ENCODE results near the gene JMJD1C.

The JMJD1C gene

DNA sequence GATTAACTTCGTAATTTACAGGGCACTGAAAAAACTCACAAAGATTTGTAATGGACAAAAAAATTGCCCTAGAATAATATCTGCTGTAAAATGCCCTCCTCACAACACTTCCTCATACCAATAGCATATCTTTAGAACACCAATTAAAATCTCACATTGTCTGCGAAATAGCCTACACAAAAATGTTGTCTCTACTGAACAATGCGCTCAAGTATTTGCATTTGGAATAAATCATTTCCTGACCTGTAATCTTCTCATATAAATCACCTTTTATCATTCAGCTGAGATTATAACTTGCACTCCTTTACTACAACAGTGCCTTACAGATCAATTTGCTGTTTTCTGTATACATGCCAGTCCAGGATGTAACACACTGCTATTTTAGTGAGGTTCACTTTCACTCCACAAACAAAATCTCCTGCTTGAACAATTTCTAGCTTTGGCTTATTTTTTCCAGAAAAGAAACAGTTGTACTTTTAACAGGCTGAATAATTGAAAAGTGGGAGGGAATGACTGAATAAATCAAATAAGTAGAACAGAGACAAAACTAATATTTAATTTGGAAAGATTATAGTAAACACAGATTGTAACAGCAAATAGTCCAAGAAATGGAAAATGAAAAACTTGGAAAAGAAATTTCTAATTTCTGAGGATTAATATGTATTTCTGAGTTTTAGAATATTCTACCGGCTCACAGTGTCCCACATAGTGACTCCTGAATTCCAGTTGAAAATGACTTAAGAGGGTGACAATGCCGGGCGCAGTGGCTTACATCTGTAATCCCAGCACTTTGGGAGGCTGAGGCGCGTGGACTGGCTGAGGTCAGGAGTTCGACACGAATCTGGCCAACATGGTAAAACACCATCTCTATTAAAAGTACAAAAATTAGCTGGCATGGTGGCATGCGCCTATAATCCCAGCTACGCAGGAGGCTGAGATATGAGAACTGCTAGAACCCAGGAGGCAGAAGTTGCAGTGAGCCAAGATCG is 30.6 kb downstream of the JMJD1C start:
- DNase-seq: no peak

DNA sequence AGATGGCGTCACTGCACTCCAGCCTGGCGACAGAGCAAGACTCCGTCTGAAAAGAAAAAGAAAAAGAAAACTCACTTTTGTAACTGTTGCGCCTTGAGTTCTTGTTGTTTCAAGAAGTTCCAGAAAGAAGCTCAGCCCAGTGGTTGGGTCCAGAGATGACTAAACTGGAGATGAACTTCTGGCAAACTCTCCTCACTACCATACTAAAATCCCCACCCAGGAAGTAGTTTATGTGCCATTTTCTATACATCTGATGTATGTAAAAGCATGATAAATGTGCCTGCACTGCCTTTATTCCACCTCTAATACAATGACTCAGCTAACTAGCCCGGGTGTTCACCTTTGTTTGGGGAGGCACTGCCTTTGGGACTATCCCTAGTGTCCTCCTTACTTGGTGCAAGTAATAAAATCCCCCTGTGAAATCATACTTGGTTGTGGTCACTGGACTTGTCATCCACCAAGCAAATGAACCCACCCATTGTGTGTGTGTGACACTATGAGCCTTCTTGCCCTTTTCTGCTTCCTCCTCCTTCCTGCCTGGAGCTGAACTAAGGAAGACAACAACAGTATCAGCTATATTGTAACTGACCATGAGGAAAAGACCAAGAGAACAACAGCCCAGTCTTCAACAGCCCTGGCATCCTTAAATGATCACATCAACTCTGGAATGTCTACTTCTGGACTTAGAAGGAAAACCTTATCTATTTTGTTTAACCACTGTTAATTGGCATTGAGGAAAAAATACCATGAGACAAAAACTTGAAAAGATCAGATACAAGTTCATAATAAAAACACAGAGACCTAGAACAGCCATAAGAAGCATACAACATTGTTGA is 33.6 kb downstream of the JMJD1C start:
- DNase-seq: no peak

DNA sequence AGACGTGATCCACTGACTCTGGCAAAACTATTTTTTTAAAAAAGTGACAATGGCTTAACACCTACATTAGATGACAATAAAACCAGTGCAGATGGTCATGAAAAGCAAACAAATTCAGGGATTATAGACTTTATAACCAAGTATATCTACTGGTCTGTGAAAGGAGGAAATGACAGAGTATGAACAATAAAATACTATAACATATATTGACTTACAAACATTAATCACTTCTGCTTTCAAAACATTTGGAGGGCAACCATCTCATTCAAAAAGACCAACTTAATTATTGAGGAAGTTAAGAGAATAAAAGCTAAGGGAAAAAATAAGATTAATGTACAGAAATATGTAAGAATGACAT is 34.8 kb downstream of the JMJD1C start:
- DNase-seq: no peak

DNA sequence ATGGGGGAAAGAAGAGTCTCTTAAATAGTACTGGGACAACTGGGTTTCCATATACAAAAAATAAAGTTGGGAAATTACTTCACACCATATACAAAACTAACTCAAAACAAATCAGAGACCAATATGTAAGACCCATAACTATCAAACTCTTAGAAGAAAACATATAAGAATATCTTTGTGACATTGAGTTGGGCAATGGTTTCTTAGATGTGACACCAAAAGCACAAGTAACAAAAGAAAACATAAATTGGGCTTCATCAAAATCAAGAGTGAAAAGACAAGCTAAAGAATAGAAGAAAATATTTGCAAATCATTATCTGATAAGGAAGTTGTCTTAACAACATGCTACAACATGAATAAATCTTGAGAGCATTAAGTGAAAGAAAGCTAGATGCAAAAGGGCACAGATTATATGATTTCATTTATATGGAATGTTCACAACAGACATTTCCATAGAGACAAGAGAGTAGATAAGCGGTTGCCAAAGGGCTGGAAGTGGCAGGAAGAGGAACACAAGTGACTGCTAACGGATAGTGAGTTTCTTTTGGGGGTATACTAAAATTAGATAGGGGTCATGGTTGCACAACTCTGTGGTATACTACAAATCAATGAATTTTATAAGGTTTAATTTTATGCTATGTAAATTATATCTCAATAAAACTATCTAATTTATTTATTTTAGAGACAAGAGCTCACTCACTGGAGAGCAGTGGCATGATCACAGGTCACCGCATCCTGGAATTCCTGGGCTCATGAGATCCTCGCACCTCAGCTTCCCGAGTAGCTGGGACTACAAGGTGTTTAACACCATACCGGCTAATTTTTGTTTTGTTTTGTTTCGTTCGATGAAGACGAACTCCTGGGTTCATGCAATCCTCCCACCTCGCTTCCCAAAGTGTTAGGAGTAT is 35.4 kb downstream of the JMJD1C start:
- DNase-seq: no peak

DNA sequence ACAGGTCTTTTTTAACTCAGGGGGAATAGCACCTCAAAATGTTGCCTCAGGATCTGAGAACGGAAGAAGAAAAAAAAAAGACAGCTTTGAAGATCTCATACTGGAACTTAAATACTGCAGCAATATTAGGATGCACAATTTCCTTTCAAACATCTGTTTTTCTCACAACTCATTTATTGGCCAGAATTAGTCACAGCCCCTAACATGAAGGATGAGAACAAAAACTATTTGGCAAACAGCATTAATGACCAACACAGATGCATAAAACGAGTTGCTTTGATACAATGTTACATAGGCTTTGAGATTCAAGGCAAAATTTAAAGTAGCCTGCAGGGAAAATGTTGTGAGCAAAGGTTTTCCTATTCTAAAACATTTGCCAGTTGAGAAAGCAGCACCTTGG is 36.5 kb downstream of the JMJD1C start:
- no peak for DNase-seq

DNA sequence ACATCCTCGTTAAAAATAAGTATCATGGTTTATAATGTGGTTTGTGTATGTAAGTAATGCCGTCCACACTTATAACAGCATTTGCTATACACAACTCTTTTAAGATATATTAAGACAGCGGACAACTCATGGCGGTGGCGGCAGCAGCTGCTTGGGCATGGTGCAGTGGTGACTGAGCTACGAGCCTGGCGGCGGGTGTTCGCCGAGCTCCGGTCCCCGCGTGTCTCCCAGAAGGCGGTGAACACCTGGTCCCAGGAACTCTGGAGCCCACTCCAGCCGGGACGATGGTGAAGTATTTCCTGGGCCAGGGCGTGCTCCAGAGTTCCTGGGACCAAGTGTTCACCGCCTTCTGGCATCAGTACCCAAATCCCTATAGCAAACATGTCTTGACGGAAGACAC is 38.8 kb downstream of the JMJD1C start:
- no peak for DNase-seq

DNA sequence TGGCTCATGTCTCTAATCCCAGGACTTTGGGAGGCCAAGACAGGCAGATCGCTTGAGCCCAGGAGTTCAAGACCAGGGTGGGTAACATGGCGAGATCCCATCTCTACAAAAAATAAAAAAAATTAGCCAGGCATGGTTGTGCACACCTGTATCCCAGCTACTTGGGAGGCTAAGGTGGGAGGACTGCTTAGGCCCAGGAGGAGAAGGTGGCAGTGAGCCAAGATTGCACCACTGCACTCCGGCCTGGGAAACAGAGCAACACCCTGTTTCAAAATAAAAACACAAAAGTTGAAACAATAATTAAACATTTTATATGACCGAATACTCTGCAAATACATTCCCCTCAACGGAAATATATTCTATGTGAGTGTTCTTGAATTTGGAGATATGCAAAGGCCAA is 40.3 kb downstream of the JMJD1C start:
- DNase-seq: no peak

DNA sequence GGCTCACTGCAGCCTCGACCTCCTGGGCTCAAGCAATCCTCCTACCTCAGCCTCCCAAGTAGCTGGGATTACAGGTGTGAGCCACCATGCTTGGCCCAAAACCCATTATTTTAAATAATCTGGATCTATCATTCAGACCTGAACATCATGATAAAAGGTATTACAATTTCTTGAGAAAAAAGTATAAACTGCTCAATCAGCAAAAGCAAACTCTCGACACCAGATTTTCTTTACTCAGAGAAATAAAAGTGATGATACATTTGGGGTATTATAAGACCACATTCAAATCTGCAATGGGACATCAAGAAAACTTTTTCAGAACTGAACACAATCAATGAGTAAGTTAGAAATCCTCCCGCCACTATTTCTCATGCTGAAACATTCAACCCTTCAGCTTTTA is 41.2 kb downstream of the JMJD1C start:
- DNase-seq: no peak

DNA sequence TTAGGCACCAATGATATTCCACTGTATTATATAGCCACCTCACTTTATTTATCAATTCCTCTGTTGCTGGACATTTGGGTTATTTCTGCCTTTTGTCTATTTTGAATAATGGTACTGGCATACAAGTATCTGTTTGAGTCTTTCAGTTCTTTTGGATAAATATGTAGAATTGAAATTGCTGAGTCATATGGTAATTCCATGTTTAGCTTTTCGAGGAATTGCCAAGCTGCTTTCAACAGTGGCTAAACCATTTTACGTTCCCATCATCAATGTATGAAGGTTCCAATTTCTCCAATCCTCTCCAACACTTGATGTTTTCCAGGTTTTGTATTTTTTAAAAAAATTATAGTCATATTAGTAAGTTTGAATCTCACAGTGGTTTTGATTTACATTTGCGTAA is 42.3 kb downstream of the JMJD1C start:
- no peak for DNase-seq

DNA sequence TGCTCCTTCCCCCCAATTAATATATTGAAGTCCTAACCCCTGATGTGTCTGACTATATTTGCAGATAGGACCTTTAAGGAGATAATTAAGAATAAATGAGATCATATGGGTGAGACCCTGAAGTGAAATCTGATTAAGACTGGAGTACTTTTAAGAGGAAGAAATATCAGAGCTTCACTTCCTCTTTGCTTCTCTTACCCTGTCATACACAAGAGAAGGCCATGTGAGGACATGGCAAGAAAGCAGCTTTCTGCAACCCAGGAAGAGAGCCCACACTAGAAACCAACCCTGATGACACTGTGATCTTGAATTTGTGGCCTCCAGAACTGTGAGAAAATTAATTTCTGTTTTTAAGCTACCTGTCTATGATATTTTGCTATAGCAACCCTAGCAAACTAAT is 44.2 kb downstream of the JMJD1C start:
- no peak for DNase-seq

DNA sequence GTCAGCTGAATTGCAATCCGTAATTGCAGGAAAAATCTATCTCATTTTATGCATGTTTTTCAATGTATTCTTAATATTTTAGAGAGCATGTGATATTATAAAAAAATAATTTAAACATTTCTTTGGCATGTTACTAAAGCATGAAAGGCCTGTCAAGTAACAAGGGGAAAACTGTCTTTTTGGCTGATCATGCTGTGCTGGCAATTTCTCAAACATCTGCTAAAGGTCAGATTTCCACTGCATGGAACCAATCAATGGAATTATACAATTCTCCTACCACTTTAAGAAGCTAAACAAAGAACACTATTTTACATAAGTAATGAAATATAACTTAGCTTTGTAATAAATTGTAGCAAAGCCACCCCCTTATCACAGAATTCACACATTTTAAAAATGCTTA is 49.4 kb downstream of the JMJD1C start:
- no peak for DNase-seq

DNA sequence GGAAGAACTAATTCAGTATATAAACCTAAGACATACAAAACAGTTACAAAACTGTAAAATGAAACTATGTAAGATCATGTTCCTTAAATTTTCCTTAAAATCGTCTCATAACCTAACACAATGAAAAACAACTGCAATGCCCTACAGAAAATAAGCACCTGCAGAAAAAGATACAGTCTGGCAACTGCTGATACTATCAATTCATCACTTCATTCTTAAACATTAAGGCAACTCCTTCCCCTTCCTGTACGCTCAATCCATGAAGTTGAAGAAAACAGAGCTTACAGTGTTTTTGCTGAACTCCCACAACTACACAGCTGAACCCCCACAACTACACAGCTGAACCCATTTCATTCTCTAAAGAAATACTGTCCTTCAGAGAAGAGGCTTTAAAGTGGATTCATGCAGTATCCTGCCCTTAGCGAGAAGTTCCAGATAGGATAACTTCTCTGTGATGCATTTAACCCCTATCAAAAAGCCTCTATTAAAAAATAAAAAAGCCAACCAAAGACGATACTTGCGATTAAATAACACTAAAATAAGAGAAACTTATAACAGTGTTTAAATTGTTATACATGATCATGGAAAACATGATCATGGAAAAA is 50.0 kb downstream of the JMJD1C start:
- no peak for DNase-seq

DNA sequence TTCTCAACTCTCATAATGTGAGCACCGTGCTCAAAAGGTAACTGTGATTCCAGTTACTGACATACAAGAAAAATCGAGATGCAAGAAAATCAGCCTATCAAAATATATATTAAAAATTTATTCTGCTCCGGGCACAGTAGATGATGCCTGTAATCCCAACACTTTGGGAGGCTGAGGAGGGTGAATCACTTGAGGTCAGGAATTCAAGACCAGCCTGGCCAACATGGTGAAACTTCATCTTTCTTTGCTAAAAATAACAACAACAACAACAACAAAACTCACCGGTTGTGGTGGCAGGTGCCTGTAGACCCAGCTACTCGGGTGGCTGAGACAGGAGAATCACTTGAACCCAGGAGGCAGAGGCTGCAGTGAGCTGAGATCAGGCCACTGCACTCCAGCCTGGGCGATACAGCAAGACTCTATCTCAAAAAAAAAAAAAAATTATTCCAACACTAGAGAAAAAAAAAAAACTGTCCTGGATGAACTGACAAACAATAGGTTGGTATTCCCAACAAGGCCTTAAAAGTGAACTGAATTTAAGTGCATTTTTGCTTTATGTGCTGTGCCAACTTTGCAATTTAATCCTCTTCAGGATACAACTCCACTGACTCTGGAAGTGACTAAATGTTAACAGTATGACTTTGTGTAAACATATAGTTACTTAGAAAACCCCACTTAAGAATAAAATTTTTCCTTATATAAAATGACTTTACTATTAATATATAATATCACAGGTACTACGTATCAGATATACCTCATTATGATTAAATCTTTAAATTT is 51.1 kb downstream of the JMJD1C start:
- DNase-seq: no peak

DNA sequence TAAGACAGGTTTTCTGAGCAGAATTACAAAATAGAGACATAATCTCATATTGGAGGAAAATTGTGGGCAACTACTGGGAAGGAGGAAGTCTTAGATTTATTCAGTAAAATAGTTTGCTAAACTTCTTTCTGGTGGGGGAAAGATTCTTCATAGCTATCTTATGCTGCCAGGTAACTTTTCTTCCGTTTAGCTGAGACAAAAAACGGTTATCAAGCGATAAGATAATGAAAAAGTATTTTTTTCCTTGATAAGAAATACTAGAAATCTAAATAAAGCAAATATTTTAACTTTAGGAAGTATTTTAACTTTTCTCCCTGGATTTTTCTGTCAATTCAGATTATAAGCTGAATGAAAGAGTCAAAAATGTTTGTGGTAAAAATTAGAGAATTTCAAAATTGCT is 52.3 kb downstream of the JMJD1C start:
- DNase-seq: no peak

DNA sequence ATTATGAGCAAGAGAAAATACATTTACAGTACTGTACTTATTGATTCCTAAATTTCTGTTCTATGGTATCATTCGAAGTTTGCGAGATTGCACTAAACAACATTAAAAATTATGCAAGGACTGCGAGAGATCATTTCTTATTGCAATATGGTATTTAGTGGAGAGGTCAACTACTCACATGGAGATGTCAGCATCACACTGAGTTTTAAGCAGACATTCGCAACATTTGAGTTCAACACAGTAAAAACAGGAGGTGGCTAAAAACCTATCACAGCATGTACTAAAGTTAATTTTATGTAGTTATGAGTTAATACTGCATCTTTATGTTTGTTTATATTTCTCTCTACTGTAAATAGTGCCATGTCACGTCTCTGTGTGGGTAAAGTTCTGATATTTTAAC is 53.5 kb downstream of the JMJD1C start:
- no peak for DNase-seq

DNA sequence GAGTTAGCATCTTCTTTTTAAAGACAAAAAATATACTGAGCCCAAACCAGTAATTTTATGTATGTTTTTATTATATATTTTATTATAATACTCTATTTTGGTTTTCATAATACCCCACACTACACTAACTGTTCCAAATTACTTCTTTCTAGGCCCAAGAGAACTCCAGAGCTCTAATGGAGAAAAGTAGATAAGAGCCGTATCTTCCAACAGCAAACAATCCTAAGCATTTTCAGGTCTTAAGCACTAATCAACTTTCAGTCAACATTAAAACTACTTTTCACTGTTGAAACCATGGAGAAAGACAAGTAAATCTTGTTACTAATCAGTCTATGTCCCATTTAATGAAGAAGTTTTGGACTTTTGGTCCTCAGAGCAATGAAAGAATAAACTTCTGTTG is 55.1 kb downstream of the JMJD1C start:
- DNase-seq: no peak

DNA sequence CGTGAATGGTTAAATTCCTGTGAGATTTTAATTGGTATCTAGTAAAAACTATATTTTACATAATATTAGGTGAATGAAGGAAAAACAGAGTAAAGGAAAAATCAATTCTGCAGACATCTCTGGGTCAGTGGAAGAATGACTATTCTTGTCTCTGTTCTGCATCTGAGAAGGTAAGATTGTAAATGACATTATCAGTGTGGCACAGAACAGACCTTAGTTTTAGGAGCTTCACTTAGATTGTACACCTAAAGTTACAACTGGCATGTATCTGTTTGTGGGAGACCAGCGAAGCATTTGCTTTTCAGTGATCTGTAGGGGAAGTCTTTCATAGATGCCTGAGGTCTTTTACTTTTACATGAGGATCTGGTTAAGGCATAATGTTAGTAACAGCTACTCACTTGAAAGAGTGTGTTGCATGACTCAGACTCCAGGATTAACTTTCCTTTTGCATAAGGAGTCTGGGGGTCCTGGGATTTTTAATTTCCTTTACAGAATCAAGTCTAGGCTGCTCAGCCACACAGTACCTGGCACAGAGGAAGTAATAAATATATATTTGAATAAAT is 56.2 kb downstream of the JMJD1C start:
- DNase-seq: no peak

DNA sequence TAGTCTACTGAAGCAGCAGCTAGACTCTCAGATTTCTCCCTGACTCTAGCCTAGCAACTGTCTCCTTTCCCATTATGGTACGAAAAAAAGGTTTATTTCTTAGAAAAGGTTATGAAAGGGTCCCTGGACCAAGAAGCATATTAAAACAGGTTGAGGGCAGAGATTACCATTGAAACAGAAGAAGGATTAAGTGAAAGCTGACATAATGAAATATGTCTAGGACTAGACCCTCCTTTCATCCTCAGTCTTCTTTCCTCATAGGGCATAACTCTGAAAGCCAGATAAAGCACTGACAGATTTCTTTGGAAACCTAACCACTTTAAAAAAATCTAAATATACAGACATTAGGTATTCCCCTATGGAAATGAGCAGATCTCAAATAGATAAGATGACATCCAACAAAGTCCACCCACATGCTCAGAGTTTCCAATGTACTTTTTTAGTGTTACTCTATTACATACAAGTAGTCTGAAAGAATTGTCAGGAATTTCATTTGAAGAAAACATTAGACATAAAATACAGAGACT is 58.6 kb downstream of the JMJD1C start:
- DNase-seq: no peak

DNA sequence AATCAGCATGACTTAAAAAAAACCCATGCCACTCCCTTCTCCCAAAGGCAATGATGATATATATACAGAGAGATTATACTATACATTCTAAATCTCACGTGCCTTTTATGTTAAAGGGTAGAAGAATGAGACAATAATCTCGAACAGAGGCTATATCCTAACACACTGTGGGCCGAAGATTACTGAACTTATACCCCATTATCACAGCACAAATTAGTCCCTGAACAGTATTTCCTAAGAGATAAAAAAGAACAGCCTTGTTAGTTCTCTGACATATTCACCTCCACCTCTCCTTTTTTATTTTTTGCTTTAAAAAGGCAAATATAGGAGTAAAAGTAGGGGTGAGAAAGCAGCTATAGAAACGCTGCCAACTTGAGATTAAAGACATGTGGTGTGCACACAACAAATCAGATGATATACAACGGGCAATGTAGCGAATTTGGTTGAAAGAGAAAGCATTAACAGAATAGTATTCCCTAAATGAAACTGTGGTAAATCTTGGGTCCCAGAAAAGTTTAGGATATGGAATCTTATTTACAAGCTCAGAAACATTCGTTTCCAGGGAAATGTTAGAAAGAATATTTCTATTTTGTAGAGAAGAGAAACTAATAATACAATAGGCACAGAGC is 69.5 kb downstream of the JMJD1C start:
- DNase-seq: no peak

DNA sequence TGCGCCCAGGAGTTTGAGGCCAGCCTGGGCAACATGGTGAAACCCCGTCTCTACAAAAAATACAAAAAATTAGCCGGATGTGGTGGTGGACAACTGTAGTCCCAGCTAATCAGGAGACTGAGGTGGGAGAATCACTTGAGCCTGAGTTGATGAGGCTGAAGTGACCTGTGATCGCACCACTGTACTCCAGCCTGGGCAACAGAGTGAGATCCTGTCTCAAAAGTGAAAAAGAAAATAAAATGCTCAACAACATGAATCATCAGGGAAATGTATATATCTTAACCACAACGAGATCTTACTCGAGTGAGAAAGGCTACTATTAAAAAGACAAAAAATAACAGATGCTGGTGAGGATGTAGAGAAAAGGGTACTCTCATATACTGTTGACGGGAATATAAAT is 72.7 kb downstream of the JMJD1C start:
- DNase-seq: no peak

DNA sequence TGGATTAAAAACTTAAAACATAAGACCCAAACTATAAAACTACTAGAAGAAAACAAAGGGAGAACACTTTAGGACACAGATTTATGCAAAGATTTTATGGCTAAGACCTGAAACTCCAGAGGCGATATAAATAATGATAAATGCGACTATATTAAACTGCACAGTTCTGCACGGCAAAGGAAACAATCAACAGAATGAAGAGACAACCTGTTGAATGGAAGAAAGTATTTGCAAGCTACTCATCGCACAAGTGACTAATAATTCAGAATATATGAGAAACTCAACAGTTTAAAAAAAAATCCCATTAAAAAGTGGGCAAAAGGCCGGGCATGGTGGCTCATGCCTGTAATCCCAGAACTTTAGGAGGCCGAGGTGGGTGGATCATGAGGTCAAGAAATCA is 73.6 kb downstream of the JMJD1C start:
- no peak for DNase-seq

Measured in activated T-cell treated with anti-CD3 and anti-CD28 coated beads, Interleukin-2, amount 50 U/mL, for 1 hour (primary cell).